HEK293 (cell line): ENCODE measurements around the gene TSBP1.

ENCODE experiments used
- CTCF ChIA-PET: fragments of 350-600 bp; formaldehyde crosslinking; extraction: SDS; loops from one replicate; lab custom pipeline; 2021; ENCODE audit warnings: antibody characterized with exemption; lab: Yijun Ruan, JAX
- POLR2A ChIA-PET: fragments of 300-600 bp; formaldehyde crosslinking; extraction: SDS; loops from one replicate; lab custom pipeline; 2020; ENCODE audit warnings: antibody characterized with exemption, inconsistent platforms; lab: Yijun Ruan, JAX
- H3K27ac ChIP-seq: fragments of 200-500 bp; sonication (Bioruptor generic); 2 replicates; pipeline ENCODE4 v1.5.1; 2014; ENCODE audit warnings: low read depth, low read length, control low read depth, inconsistent platforms; ENCODE audit errors: extremely low read depth
- H3K36me3 ChIP-seq, 2 experiments: fragments of 200-500 bp in 1 of 2; sonication (Bioruptor generic) in 1 of 2; 1 replicate in 1 of 2; 2 replicates in 1 of 2; pipeline ENCODE4 v1.5.1; 2014 to 2017; ENCODE audit warnings: inconsistent platforms in 2 of 2, low read length in 2 of 2; ENCODE audit not compliant: control insufficient read depth in 2 of 2, insufficient read depth in 1 of 2
- H3K4me1 ChIP-seq: fragments of 200-500 bp; sonication (Bioruptor generic); 2 replicates; pipeline ENCODE4 v1.5.1; 2014; ENCODE audit warnings: mild to moderate bottlenecking, low read length, inconsistent platforms; ENCODE audit not compliant: control insufficient read depth, insufficient read depth
- H3K4me3 ChIP-seq: 2 replicates; pipeline ENCODE4 v1.5.1; 2011; ENCODE audit warnings: low read depth, mild to moderate bottlenecking, control low read depth, low read length, moderate library complexity
- H3K9me3 ChIP-seq: fragments of 200-500 bp; sonication (Bioruptor generic); 2 replicates; pipeline ENCODE4 v1.5.1; 2014; ENCODE audit warnings: low read depth, low read length, inconsistent platforms; ENCODE audit not compliant: control insufficient read depth, insufficient read depth
- BCL11B ChIP-seq: fragments of 450-650 bp; formaldehyde crosslinking; IDR thresholded peaks from 2 replicates; pipeline ENCODE4 v1.5.1; 2016; ENCODE audit warnings: low read depth, missing biosample characterization, missing genetic modification characterization
- GFI1B ChIP-seq: fragments of 450-650 bp; formaldehyde crosslinking; IDR thresholded peaks from 2 replicates; pipeline ENCODE4 v1.5.1; 2016; ENCODE audit warnings: missing biosample characterization, missing genetic modification characterization
- KLF9 ChIP-seq: fragments of 450-650 bp; formaldehyde crosslinking; IDR thresholded peaks from 2 replicates; pipeline ENCODE4 v1.5.1; 2016; ENCODE audit warnings: missing biosample characterization, missing genetic modification characterization, low read depth
- SCRT2 ChIP-seq: fragments of 450-650 bp; formaldehyde crosslinking; IDR thresholded peaks from 2 replicates; pipeline ENCODE4 v1.5.1; 2016; ENCODE audit warnings: missing biosample characterization, missing genetic modification characterization
- SP3 ChIP-seq: fragments of 450-650 bp; formaldehyde crosslinking; IDR thresholded peaks from 2 replicates; pipeline ENCODE4 v1.5.1; 2016; ENCODE audit warnings: missing biosample characterization, missing genetic modification characterization
- ZBTB17 ChIP-seq: fragments of 450-650 bp; formaldehyde crosslinking; IDR thresholded peaks from 2 replicates; pipeline ENCODE4 v1.5.1; 2016; ENCODE audit warnings: missing biosample characterization, missing genetic modification characterization
- ZFP37 ChIP-seq: fragments of 450-650 bp; formaldehyde crosslinking; IDR thresholded peaks from 2 replicates; pipeline ENCODE4 v1.5.1; 2016; ENCODE audit warnings: missing biosample characterization, missing genetic modification characterization
- ZFP41 ChIP-seq: fragments of 450-650 bp; formaldehyde crosslinking; IDR thresholded peaks from 2 replicates; pipeline ENCODE4 v1.5.1; 2016; ENCODE audit warnings: missing biosample characterization, missing genetic modification characterization, borderline replicate concordance
- ZNF10 ChIP-seq: fragments of 450-650 bp; formaldehyde crosslinking; IDR thresholded peaks from 2 replicates; pipeline ENCODE4 v1.5.1; 2017; ENCODE audit warnings: missing biosample characterization, missing genetic modification characterization
- ZNF138 ChIP-seq: fragments of 450-650 bp; formaldehyde crosslinking; IDR thresholded peaks from 2 replicates; pipeline ENCODE4 v1.5.1; 2016; ENCODE audit warnings: missing biosample characterization, missing genetic modification characterization, borderline replicate concordance
- ZNF169 ChIP-seq: fragments of 450-650 bp; formaldehyde crosslinking; IDR thresholded peaks from 2 replicates; pipeline ENCODE4 v1.5.1; 2016; ENCODE audit warnings: missing biosample characterization, missing genetic modification characterization
- ZNF174 ChIP-seq: fragments of 450-650 bp; formaldehyde crosslinking; IDR thresholded peaks from 2 replicates; pipeline ENCODE4 v1.5.0; 2017; ENCODE audit warnings: missing biosample characterization, mild to moderate bottlenecking, missing genetic modification characterization
- ZNF211 ChIP-seq: fragments of 450-650 bp; formaldehyde crosslinking; IDR thresholded peaks from 2 replicates; pipeline ENCODE4 v1.5.1; 2016; ENCODE audit warnings: low read depth, missing biosample characterization, missing genetic modification characterization
- ZNF426 ChIP-seq: fragments of 450-650 bp; formaldehyde crosslinking; IDR thresholded peaks from 2 replicates; pipeline ENCODE4 v1.5.1; 2017; ENCODE audit warnings: missing biosample characterization, missing genetic modification characterization, mild to moderate bottlenecking, inconsistent platforms, moderate library complexity
- ZNF529 ChIP-seq: fragments of 450-650 bp; formaldehyde crosslinking; IDR thresholded peaks from 2 replicates; pipeline ENCODE4 v1.5.1; 2017; ENCODE audit warnings: missing genetic modification characterization, missing biosample characterization; ENCODE audit not compliant: insufficient replicate concordance
- ZNF548 ChIP-seq: fragments of 450-650 bp; formaldehyde crosslinking; IDR thresholded peaks from 2 replicates; pipeline ENCODE4 v1.5.1; 2016; ENCODE audit warnings: missing biosample characterization, missing genetic modification characterization
- ZNF658 ChIP-seq: fragments of 450-650 bp; formaldehyde crosslinking; IDR thresholded peaks from 2 replicates; pipeline ENCODE4; 2016; ENCODE audit warnings: missing biosample characterization, missing genetic modification characterization
- ZNF792 ChIP-seq: fragments of 450-650 bp; formaldehyde crosslinking; IDR thresholded peaks from 2 replicates; pipeline ENCODE4 v1.5.1; 2016; ENCODE audit warnings: missing biosample characterization, missing genetic modification characterization
- ZSCAN23 ChIP-seq: fragments of 450-650 bp; formaldehyde crosslinking; IDR thresholded peaks from 2 replicates; pipeline ENCODE4 v1.5.1; 2016; ENCODE audit warnings: missing biosample characterization, missing genetic modification characterization
- TF ChIP-seq, protein P1 (sequence below): fragments of 450-650 bp; formaldehyde crosslinking; IDR thresholded peaks from 2 replicates; pipeline ENCODE4 v1.5.1; 2016; ENCODE audit warnings: missing biosample characterization, missing genetic modification characterization
- TF ChIP-seq, protein P2 (sequence below): fragments of 450-650 bp; formaldehyde crosslinking; conservative IDR thresholded peaks from 2 replicates; pipeline ENCODE4 v1.5.1; 2016; ENCODE audit warnings: low read depth, missing biosample characterization, missing genetic modification characterization
- TF ChIP-seq, protein P3 (sequence below): fragments of 450-650 bp; formaldehyde crosslinking; IDR thresholded peaks from 2 replicates; pipeline ENCODE4; 2016; ENCODE audit warnings: missing biosample characterization, missing genetic modification characterization

The TSBP1 gene

GRCh38 chr6:32396028-32396427, 24.3 kb upstream of the TSBP1 start:
- POLR2A ChIA-PET, result no interaction called here
- Histone ChIP-seq H3K4me1 (no peaks in the 10 kb centered on the region), H3K4me3 (no peak overlapping the region)
- TF ChIP-seq BCL11B (tag by site-specific recombination) (no peak), ZNF174 (tag by site-specific recombination) (no peak), ZFP41 (tag by site-specific recombination) (no peak), ZFP37 (tag by site-specific recombination) (no peak)
- TF ChIP-seq, protein P1, sequence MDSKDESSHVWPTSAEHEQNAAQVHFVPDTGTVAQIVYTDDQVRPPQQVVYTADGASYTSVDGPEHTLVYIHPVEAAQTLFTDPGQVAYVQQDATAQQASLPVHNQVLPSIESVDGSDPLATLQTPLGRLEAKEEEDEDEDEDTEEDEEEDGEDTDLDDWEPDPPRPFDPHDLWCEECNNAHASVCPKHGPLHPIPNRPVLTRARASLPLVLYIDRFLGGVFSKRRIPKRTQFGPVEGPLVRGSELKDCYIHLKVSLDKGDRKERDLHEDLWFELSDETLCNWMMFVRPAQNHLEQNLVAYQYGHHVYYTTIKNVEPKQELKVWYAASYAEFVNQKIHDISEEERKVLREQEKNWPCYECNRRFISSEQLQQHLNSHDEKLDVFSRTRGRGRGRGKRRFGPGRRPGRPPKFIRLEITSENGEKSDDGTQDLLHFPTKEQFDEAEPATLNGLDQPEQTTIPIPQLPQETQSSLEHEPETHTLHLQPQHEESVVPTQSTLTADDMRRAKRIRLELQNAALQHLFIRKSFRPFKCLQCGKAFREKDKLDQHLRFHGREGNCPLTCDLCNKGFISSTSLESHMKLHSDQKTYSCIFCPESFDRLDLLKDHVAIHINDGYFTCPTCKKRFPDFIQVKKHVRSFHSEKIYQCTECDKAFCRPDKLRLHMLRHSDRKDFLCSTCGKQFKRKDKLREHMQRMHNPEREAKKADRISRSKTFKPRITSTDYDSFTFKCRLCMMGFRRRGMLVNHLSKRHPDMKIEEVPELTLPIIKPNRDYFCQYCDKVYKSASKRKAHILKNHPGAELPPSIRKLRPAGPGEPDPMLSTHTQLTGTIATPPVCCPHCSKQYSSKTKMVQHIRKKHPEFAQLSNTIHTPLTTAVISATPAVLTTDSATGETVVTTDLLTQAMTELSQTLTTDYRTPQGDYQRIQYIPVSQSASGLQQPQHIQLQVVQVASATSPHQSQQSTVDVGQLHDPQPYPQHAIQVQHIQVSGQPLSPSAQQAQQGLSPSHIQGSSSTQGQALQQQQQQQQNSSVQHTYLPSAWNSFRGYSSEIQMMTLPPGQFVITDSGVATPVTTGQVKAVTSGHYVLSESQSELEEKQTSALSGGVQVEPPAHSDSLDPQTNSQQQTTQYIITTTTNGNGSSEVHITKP (tag by site-specific recombination), result no peak
- TF ChIP-seq, all 188 proteins: peak for 0
- Histone ChIP-seq H3K27ac (no peak overlapping the region), H3K36me3 (no peaks in the 10 kb centered on the region), H3K9me3 (no peaks in the 10 kb centered on the region)
- CTCF ChIA-PET, result interaction anchor here (0.6 to 4.2 kb wide), 2 partner anchors 17 to 32 kb away, joined by 4 to 28 read pairs; no protein-coding TSS in a partner anchor

DNA sequence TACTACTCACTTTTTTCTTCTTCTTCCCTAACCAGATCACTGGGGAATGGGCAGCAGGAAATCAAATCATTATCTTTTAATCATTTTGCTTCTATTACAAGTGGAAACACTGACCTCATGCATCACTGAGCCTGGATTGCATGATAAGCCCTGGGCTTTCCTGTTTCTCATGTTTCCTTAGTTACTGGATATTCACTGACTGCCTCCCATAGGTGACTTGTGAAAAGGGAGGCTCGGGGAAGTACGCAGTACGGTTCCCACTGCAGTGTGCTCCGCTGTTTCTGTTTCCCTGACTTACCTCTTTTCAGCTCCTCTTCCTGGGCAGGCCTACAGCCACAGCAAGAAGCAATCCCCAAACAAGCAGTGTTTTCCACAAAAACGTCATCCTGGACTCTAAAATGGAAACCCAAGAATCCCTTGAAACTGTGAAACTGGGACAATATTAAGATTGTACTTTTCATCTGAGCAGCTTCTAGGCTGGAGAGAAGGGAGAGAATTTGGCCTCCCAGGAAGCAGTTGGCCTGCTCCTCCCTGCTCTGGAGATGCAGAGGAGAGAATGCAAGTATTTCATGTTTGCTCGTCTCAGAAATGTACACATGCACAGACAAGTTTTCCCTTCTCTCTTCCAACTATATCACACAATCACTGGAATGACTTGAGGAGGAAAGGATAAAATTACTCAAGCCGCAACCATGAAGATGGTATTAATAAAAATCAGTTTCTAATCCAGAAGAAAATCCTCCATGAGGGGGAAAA, 22.1 kb upstream of the TSBP1 start:
- Histone ChIP-seq H3K4me3 (no peak overlapping the region), H3K27ac (no peak overlapping the region), H3K9me3 (no peaks in the 10 kb centered on the region), H3K4me1 (no peaks in the 10 kb centered on the region), H3K36me3 (no peaks in the 10 kb centered on the region)
- POLR2A ChIA-PET, result no interaction called here
- CTCF ChIA-PET, result interaction anchor here (0.7 to 2.0 kb wide), 3 partner anchors 10 to 394 kb away, joined by 3 to 4 read pairs (median 4); no protein-coding TSS in a partner anchor
- TF ChIP-seq ZNF211 (tag by site-specific recombination) (no peak), ZNF792 (tag by site-specific recombination) (no peak), ZBTB17 (0 out of 2 replicates have a peak, but pooled peaks have one; percentile 34), ZNF169 (tag by site-specific recombination) (no peak), ZNF548 (tag by site-specific recombination) (no peak), SCRT2 (tag by site-specific recombination) (no peak; the same call in 1 of the 2 replicates), ZNF426 (tag by site-specific recombination) (no peak), KLF9 (tag by site-specific recombination) (no peak), ZNF658 (tag by site-specific recombination) (no peak), SP3 (tag by site-specific recombination) (no peak), ZNF529 (no peak), ZNF10 (tag by site-specific recombination) (no peak), ZNF138 (tag by site-specific recombination) (no peak), GFI1B (tag by site-specific recombination) (0 out of 2 replicates have a peak, but pooled peaks have one; percentile 10), ZSCAN23 (tag by site-specific recombination) (no peak)
- TF ChIP-seq, protein P2, sequence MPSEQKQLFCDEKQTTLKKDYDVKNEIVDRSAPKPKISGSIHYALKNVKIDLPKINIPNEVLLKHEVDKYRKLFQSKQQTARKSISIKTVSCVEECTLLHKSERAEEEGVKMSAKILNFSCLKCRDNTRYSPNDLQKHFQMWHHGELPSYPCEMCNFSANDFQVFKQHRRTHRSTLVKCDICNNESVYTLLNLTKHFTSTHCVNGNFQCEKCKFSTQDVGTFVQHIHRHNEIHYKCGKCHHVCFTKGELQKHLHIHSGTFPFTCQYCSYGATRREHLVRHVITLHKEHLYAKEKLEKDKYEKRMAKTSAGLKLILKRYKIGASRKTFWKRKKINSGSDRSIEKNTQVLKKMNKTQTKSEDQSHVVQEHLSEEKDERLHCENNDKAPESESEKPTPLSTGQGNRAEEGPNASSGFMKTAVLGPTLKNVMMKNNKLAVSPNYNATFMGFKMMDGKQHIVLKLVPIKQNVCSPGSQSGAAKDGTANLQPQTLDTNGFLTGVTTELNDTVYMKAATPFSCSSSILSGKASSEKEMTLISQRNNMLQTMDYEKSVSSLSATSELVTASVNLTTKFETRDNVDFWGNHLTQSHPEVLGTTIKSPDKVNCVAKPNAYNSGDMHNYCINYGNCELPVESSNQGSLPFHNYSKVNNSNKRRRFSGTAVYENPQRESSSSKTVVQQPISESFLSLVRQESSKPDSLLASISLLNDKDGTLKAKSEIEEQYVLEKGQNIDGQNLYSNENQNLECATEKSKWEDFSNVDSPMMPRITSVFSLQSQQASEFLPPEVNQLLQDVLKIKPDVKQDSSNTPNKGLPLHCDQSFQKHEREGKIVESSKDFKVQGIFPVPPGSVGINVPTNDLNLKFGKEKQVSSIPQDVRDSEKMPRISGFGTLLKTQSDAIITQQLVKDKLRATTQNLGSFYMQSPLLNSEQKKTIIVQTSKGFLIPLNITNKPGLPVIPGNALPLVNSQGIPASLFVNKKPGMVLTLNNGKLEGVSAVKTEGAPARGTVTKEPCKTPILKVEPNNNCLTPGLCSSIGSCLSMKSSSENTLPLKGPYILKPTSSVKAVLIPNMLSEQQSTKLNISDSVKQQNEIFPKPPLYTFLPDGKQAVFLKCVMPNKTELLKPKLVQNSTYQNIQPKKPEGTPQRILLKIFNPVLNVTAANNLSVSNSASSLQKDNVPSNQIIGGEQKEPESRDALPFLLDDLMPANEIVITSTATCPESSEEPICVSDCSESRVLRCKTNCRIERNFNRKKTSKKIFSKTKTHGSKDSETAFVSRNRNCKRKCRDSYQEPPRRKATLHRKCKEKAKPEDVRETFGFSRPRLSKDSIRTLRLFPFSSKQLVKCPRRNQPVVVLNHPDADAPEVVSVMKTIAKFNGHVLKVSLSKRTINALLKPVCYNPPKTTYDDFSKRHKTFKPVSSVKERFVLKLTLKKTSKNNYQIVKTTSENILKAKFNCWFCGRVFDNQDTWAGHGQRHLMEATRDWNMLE (tag by site-specific recombination), result no peak
- TF ChIP-seq, protein P3, sequence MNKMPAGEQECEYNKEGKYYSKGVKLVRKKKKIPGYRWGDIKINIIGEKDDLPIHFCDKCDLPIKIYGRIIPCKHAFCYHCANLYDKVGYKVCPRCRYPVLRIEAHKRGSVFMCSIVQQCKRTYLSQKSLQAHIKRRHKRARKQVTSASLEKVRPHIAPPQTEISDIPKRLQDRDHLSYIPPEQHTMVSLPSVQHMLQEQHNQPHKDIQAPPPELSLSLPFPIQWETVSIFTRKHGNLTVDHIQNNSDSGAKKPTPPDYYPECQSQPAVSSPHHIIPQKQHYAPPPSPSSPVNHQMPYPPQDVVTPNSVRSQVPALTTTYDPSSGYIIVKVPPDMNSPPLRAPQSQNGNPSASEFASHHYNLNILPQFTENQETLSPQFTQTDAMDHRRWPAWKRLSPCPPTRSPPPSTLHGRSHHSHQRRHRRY, result no peak
